OCI-LY1 (cell line): ENCODE results near the gene ELN.

Experiments used
- H2AFZ ChIP-seq: fragments of 200-600 bp; sonication (generic), shearing (Covaris generic); 2 replicates; pipeline ENCODE4 v1.6.0; 2014; ENCODE audit warnings: antibody characterized with exemption, mild to moderate bottlenecking, low read length
- H3F3A ChIP-seq: fragments of 200-600 bp; sonication (generic), shearing (Covaris generic); 2 replicates; pipeline ENCODE4 v1.6.0; 2014; ENCODE audit warnings: mild to moderate bottlenecking, antibody characterized with exemption, low read length, moderate library complexity; ENCODE audit not compliant: insufficient read depth
- H3K27ac ChIP-seq: fragments of 200-600 bp; sonication (generic); 2 replicates; pipeline ENCODE4 v1.5.1; 2014; ENCODE audit warnings: low read length, mixed run types, mild to moderate bottlenecking, low read depth; ENCODE audit not compliant: poor library complexity, severe bottlenecking
- H3K27me3 ChIP-seq: fragments of 200-600 bp; sonication (generic); 2 replicates; pipeline ENCODE4 v1.6.0; 2014; ENCODE audit warnings: antibody characterized with exemption, mild to moderate bottlenecking, low read length, moderate library complexity; ENCODE audit not compliant: insufficient read depth
- H3K36me3 ChIP-seq: fragments of 200-600 bp; sonication (generic); 2 replicates; pipeline ENCODE4 v1.6.1; 2014; ENCODE audit warnings: mild to moderate bottlenecking, antibody characterized with exemption, low read length, moderate library complexity, mixed read lengths; ENCODE audit not compliant: insufficient read depth
- H3K4me1 ChIP-seq: fragments of 200-600 bp; sonication (generic); 2 replicates; pipeline ENCODE4 v1.5.1; 2014; ENCODE audit warnings: mild to moderate bottlenecking, low read length, moderate library complexity; ENCODE audit not compliant: insufficient read depth, severe bottlenecking
- H3K4me2 ChIP-seq: fragments of 200-600 bp; sonication (generic), shearing (Covaris generic); 2 replicates; pipeline ENCODE4 v1.6.1; 2014; ENCODE audit warnings: low read length
- H3K4me3 ChIP-seq: fragments of 200-600 bp; sonication (generic); 2 replicates; pipeline ENCODE4 v1.5.1; 2014; ENCODE audit warnings: low read length, low read depth, mild to moderate bottlenecking, mixed read lengths; ENCODE audit not compliant: poor library complexity, severe bottlenecking
- H3K79me2 ChIP-seq: fragments of 200-600 bp; shearing (Covaris generic); 2 replicates; pipeline ENCODE4 v1.6.1; 2016; ENCODE audit warnings: mixed run types, low read length, mixed read lengths; ENCODE audit not compliant: insufficient read depth
- H3K9ac ChIP-seq: fragments of 200-600 bp; sonication (generic), shearing (Covaris generic); 2 replicates; pipeline ENCODE4 v1.6.1; 2014; ENCODE audit warnings: mild to moderate bottlenecking, low read length, mixed read lengths
- H3K9me2 ChIP-seq: fragments of 200-600 bp; sonication (generic), shearing (Covaris generic); 2 replicates; pipeline ENCODE4 v1.6.1; 2014; ENCODE audit warnings: low read depth, mild to moderate bottlenecking, low read length, mixed read lengths
- H3K9me3 ChIP-seq: fragments of 200-600 bp; shearing (Covaris generic); 2 replicates; pipeline ENCODE4 v1.6.1; 2014; ENCODE audit warnings: low read length, mixed read lengths
- H4K20me1 ChIP-seq: fragments of 200-600 bp; sonication (generic), shearing (Covaris generic); 2 replicates; pipeline ENCODE4 v1.6.0; 2016; ENCODE audit warnings: mild to moderate bottlenecking, low read length; ENCODE audit not compliant: insufficient read depth
- CTCF ChIP-seq: fragments of 200-600 bp; sonication (generic), shearing (Covaris generic); IDR thresholded peaks from 2 replicates; pipeline ENCODE4 v1.5.1; 2017; ENCODE audit warnings: mild to moderate bottlenecking, antibody characterized with exemption, low read length, moderate library complexity, mixed read lengths
- EZH2 ChIP-seq: fragments of 200-600 bp; sonication (generic), shearing (Covaris generic); IDR thresholded peaks from 2 replicates; pipeline ENCODE4 v1.8.0; 2017; ENCODE audit warnings: borderline replicate concordance, mixed run types, mild to moderate bottlenecking, antibody characterized with exemption, low read length, moderate library complexity, mixed read lengths

Gene ELN

GRCh38 chr7:74030861-74031260 lies 2.9 kb downstream of the ELN start:
- Histone ChIP-seq H3F3A (no peaks in the 10 kb centered on the region), H3K27me3 (peaks cover 11% of the 10 kb centered on the region; the same call in 1 of the 2 replicates), H3K79me2 (no peaks in the 10 kb centered on the region), H3K9ac (no peak overlapping the region), H3K9me2 (no peaks in the 10 kb centered on the region), H4K20me1 (no peaks in the 10 kb centered on the region), H3K4me1 (no peaks in the 10 kb centered on the region), H3K27ac (no peak overlapping the region), H3K36me3 (no peaks in the 10 kb centered on the region), H3K9me3 (no peaks in the 10 kb centered on the region), H3K4me3 (no peak overlapping the region), H2AFZ (no peak overlapping the region), H3K4me2 (no peak overlapping the region)
- TF ChIP-seq CTCF: no peak
- no peak for TF ChIP-seq EZH2

GRCh38 chr7:74031403-74032190 lies 3.6 kb downstream of the ELN start:
- Histone ChIP-seq H3K27me3 (peaks cover 11% of the 10 kb centered on the region; the same call in 1 of the 2 replicates), H4K20me1 (no peaks in the 10 kb centered on the region), H3K9me3 (no peaks in the 10 kb centered on the region), H3K9me2 (no peaks in the 10 kb centered on the region), H2AFZ (no peak overlapping the region), H3K9ac (no peak overlapping the region), H3K4me3 (no peak overlapping the region), H3F3A (no peaks in the 10 kb centered on the region), H3K79me2 (no peaks in the 10 kb centered on the region), H3K36me3 (no peaks in the 10 kb centered on the region), H3K4me2 (no peak overlapping the region), H3K27ac (no peak overlapping the region), H3K4me1 (no peaks in the 10 kb centered on the region)
- TF ChIP-seq EZH2: no peak
- TF ChIP-seq CTCF: no peak

GRCh38 chr7:74032191-74032490 lies 4.2 kb downstream of the ELN start:
- no peak overlapping the region for H3K27ac ChIP-seq
- no peaks in the 10 kb centered on the region for H3F3A ChIP-seq
- H3K4me3 ChIP-seq: no peak overlapping the region

More at GRCh38 chr7:74032191-74032490, 4.2 kb downstream of the ELN start:
- Histone ChIP-seq H2AFZ (no peak overlapping the region), H3K27me3 (peaks cover 11% of the 10 kb centered on the region; the same call in 1 of the 2 replicates), H4K20me1 (no peaks in the 10 kb centered on the region), H3K9me3 (no peaks in the 10 kb centered on the region), H3K9ac (no peak overlapping the region), H3K36me3 (no peaks in the 10 kb centered on the region), H3K9me2 (no peaks in the 10 kb centered on the region), H3K79me2 (no peaks in the 10 kb centered on the region), H3K4me2 (no peak overlapping the region), H3K4me1 (no peaks in the 10 kb centered on the region)
- TF ChIP-seq CTCF (no peak), EZH2 (no peak)
